PC-9 (cell line): ENCODE measurements around the gene GPR160. TPM values are rescaled to one million over a fixed set of nuclear protein-coding genes. Genes with fewer than 3 reads are reported as not detected.

ENCODE experiments used
- BruUV-seq: library from RNA; stranded (reverse); fragments of 400-500 nt; replicated peaks from 2 replicates; lab custom pipeline; 2021; lab: Mats Ljungman, UMichigan
- CTCF ChIA-PET: fragments of 300-600 bp; sonication (Branson Sonifier 250); formaldehyde crosslinking; loops from one replicate; lab custom pipeline; 2022; ENCODE audit warnings: antibody characterized with exemption; lab: Charles Lee
- POLR2A ChIA-PET: fragments of 300-600 bp; sonication (Branson Sonifier 250); formaldehyde crosslinking; loops from one replicate; lab custom pipeline; 2022; ENCODE audit warnings: antibody characterized with exemption; ENCODE audit not compliant: unreplicated experiment; lab: Charles Lee
- DNase-seq, 2 experiments: peaks; one replicate each; pipeline versions ENCODE4 v3.0.0 to v3.0.0-alpha.2; 2015 to 2022; ENCODE audit warnings: mixed read lengths in 1 of 2
- H2AFZ ChIP-seq: fragments of 200-600 bp; sonication (generic); 2 replicates; pipeline ENCODE4 v1.8.1; 2017; ENCODE audit warnings: antibody characterized with exemption
- H3F3A ChIP-seq: fragments of 200-600 bp; sonication (generic); 2 replicates; pipeline ENCODE4 v1.8.1; 2017; ENCODE audit warnings: antibody characterized with exemption, mild to moderate bottlenecking, low read depth; ENCODE audit not compliant: insufficient read depth
- H3K27ac ChIP-seq: fragments of 200-600 bp; sonication (generic); 2 replicates; pipeline ENCODE4 v1.6.1; 2016; ENCODE audit warnings: mixed run types
- H3K27me3 ChIP-seq: fragments of 200-600 bp; sonication (generic); 2 replicates; pipeline ENCODE4 v1.6.1; 2016; ENCODE audit warnings: low read depth, mixed run types; ENCODE audit not compliant: insufficient read depth
- H3K36me3 ChIP-seq: fragments of 200-600 bp; sonication (generic); 2 replicates; pipeline ENCODE4 v1.6.1; 2016; ENCODE audit warnings: low read depth, mixed run types
- H3K4me1 ChIP-seq: fragments of 200-600 bp; sonication (generic); replicated peaks from 2 replicates; pipeline ENCODE4 v1.6.1; 2016; ENCODE audit warnings: mixed run types; ENCODE audit not compliant: insufficient read depth
- H3K4me2 ChIP-seq: fragments of 200-600 bp; sonication (generic); 2 replicates; pipeline ENCODE4 v1.6.1; 2017; ENCODE audit warnings: mixed run types
- H3K4me3 ChIP-seq: fragments of 200-600 bp; sonication (generic); 2 replicates; pipeline ENCODE4 v1.6.1; 2016; ENCODE audit warnings: mixed run types
- H3K79me2 ChIP-seq: fragments of 200-600 bp; sonication (generic); 2 replicates; pipeline ENCODE4 v1.6.1; 2017; ENCODE audit warnings: low read depth, mixed run types
- H3K9me2 ChIP-seq: fragments of 200-600 bp; sonication (generic); 2 replicates; pipeline ENCODE4 v1.8.1; 2017; ENCODE audit warnings: mild to moderate bottlenecking; ENCODE audit not compliant: insufficient read depth
- H3K9me3 ChIP-seq: fragments of 200-600 bp; sonication (generic); 2 replicates; pipeline ENCODE4 v1.8.1; 2016; ENCODE audit warnings: low read depth; ENCODE audit not compliant: insufficient read depth
- H4K20me1 ChIP-seq: fragments of 200-600 bp; sonication (generic); 2 replicates; pipeline ENCODE4 v1.8.1; 2017; ENCODE audit not compliant: insufficient read depth
- CTCF ChIP-seq: fragments of 200-600 bp; sonication (generic); conservative IDR thresholded peaks from 2 replicates; pipeline ENCODE4 v1.6.1; 2017; ENCODE audit warnings: mixed run types, antibody characterized with exemption, mild to moderate bottlenecking, moderate library complexity
- EZH2 ChIP-seq: fragments of 200-600 bp; sonication (generic); IDR thresholded peaks from 2 replicates; pipeline ENCODE4 v1.8.0; 2017; ENCODE audit warnings: antibody characterized with exemption, low read depth
- intact Hi-C: fragments of 100-400 bp; cut with micrococcal nuclease; formaldehyde crosslinking; loops from one replicate; pipeline ENCODE4 v1.10.0; 2022; ENCODE audit not compliant: unreplicated experiment
- total RNA-seq: library from RNA; stranded (reverse); gene quantifications from 2 replicates; pipeline ENCODE4 v1.2.3, GENCODE V29; 2021

GPR160 gene
- total RNA-seq, 1 experiment from 2014 or later, result 12.6 TPM

- Histone ChIP-seq H3K36me3 (0 out of 2 replicates have a peak, but pooled peaks cover 6% of the 10 kb centered on the region), H3K4me3 (no peak overlapping the region), H3K9me2 (no peaks in the 10 kb centered on the region), H3K9me3 (no peaks in the 10 kb centered on the region), H4K20me1 (no peaks in the 10 kb centered on the region), H3F3A (peaks cover 9% of the 10 kb centered on the region; the same call in 1 of the 2 replicates), H2AFZ (no peak overlapping the region), H3K4me1 (peaks cover 11% of the 10 kb centered on the region), H3K27me3 (no peaks in the 10 kb centered on the region), H3K79me2 (peaks cover 22% of the 10 kb centered on the region), H3K4me2 (no peak overlapping the region), H3K27ac (no peak overlapping the region)
- POLR2A ChIA-PET, result no interaction called here
- no peak for TF ChIP-seq CTCF
- TF ChIP-seq EZH2, result no peak
- no TSS peak for BruUV-seq
- CTCF ChIA-PET, result no interaction called here
- DNase-seq, result no peak
- intact Hi-C loops, result no loop called here
Observed at GRCh38 chr3:170056710-170057454, 19.1 kb downstream of the GPR160 start.

GRCh38 chr3:170057550-170057949, 19.8 kb downstream of the GPR160 start:
- ChIA-PET POLR2A (no interaction called here), CTCF (no interaction called here)
- no peak for DNase-seq
- H3K4me3 ChIP-seq, result no peak overlapping the region
- no peaks in the 10 kb centered on the region for H4K20me1 ChIP-seq
- H3K4me1 ChIP-seq, result peaks cover 4% of the 10 kb centered on the region
- BruUV-seq, result no TSS peak
- peaks cover 15% of the 10 kb centered on the region for H3K79me2 ChIP-seq
- TF ChIP-seq EZH2 (no peak), CTCF (no peak)
- no peaks in the 10 kb centered on the region for H3K9me2 ChIP-seq
- 0 out of 2 replicates have a peak, but pooled peaks cover 3% of the 10 kb centered on the region for H3F3A ChIP-seq
- no peaks in the 10 kb centered on the region for H3K9me3 ChIP-seq
- no peak overlapping the region for H3K4me2 ChIP-seq
- H3K27me3 ChIP-seq, result no peaks in the 10 kb centered on the region
- intact Hi-C loops, result no loop called here
- H2AFZ ChIP-seq, result no peak overlapping the region
- H3K27ac ChIP-seq, result no peak overlapping the region
- 0 out of 2 replicates have a peak, but pooled peaks cover 2% of the 10 kb centered on the region for H3K36me3 ChIP-seq

GRCh38 chr3:170058127-170058526, 20.3 kb downstream of the GPR160 start:
- no peak overlapping the region for H2AFZ ChIP-seq
- ChIA-PET POLR2A (no interaction called here), CTCF (no interaction called here)
- no peak for DNase-seq
- no peak overlapping the region for H3K4me3 ChIP-seq
- no TSS peak for BruUV-seq
- intact Hi-C loops, result no loop called here
- no peaks in the 10 kb centered on the region for H3K9me2 ChIP-seq
- H3K27ac ChIP-seq, result no peak overlapping the region
- no peaks in the 10 kb centered on the region for H4K20me1 ChIP-seq
- no peaks in the 10 kb centered on the region for H3K9me3 ChIP-seq
- TF ChIP-seq CTCF (no peak), EZH2 (no peak)
- peaks cover 9% of the 10 kb centered on the region for H3K79me2 ChIP-seq
- H3K27me3 ChIP-seq, result no peaks in the 10 kb centered on the region
- H3K4me1 ChIP-seq, result no peaks in the 10 kb centered on the region; the same call in 1 of the 2 replicates
- no peak overlapping the region for H3K4me2 ChIP-seq
- 0 out of 2 replicates have a peak, but pooled peaks cover 3% of the 10 kb centered on the region for H3F3A ChIP-seq
- H3K36me3 ChIP-seq, result no peaks in the 10 kb centered on the region
